CD14-positive monocyte (primary cell): ENCODE data around the gene PLSCR4. TPM values are rescaled to one million over a fixed set of nuclear protein-coding genes. Genes with fewer than 3 reads are reported as not detected.
"Not testable (repeated sequence)": the region's sequence is repeated elsewhere in the genome, so short reads cannot be mapped to it uniquely, and the experiment has no call there.

Source experiments
- DNase-seq, 3 donors: peaks; one replicate each; pipeline ENCODE4 v3.0.0-alpha.2; 2011 to 2022
- H2AFZ ChIP-seq: 2 replicates; pipeline ENCODE4 v1.6.0; 2012; ENCODE audit warnings: mild to moderate bottlenecking, low read depth, low read length, inconsistent platforms; ENCODE audit not compliant: insufficient read depth, poor library complexity, severe bottlenecking
- H3K27ac ChIP-seq, 2 donors: 1 replicate in 1 of 2; 2 replicates in 1 of 2; pipeline ENCODE4 v1.5.1; 2012 to 2013; ENCODE audit warnings: low read length in 2 of 2, control low read depth in 1 of 2, inconsistent platforms in 1 of 2, low read depth in 1 of 2, mild to moderate bottlenecking in 1 of 2
- H3K27me3 ChIP-seq, 2 donors: one replicate each; pipeline versions ENCODE4 v1.6.0 to v1.6.1; 2011 to 2013; ENCODE audit warnings: low read length in 2 of 2; ENCODE audit not compliant: control insufficient read depth in 2 of 2, insufficient read depth in 2 of 2
- H3K36me3 ChIP-seq, 2 donors: replicated peaks in 1 of 2; 1 replicate in 1 of 2; 2 replicates in 1 of 2; pipeline versions ENCODE4 v1.5.1 to v1.6.1; 2012 to 2013; ENCODE audit warnings: low read length in 2 of 2, control low read depth in 1 of 2, inconsistent platforms in 1 of 2, mild to moderate bottlenecking in 1 of 2; ENCODE audit not compliant: insufficient read depth in 2 of 2, control insufficient read depth in 1 of 2
- H3K4me1 ChIP-seq, 2 donors: 1 replicate in 1 of 2; 2 replicates in 1 of 2; pipeline versions ENCODE4 v1.5.1 to v1.6.1; 2012 to 2013; ENCODE audit warnings: low read length in 2 of 2, control low read depth in 1 of 2, inconsistent platforms in 1 of 2, mild to moderate bottlenecking in 1 of 2, moderate library complexity in 1 of 2; ENCODE audit not compliant: insufficient read depth in 2 of 2, control insufficient read depth in 1 of 2
- H3K4me2 ChIP-seq: replicated peaks from 2 replicates; pipeline ENCODE3; 2012; ENCODE audit warnings: low read length, moderate library complexity, mild to moderate bottlenecking; ENCODE audit not compliant: poor library complexity, severe bottlenecking; ENCODE audit errors: extremely low read depth
- H3K4me3 ChIP-seq, 3 experiments: fragments of 200-600 bp in 1 of 3; sonication (generic) in 1 of 3; replicated peaks in 1 of 3; 1 replicate in 2 of 3; 2 replicates in 1 of 3; pipeline ENCODE4 v1.5.1; 2011 to 2013; ENCODE audit warnings: low read length in 3 of 3, mild to moderate bottlenecking in 3 of 3, control low read depth in 2 of 3, low read depth in 2 of 3, inconsistent platforms in 1 of 3, moderate library complexity in 1 of 3
- H3K79me2 ChIP-seq: 2 replicates; pipeline ENCODE4 v1.6.0; 2012; ENCODE audit warnings: mild to moderate bottlenecking, control low read depth, inconsistent platforms, low read length, moderate library complexity; ENCODE audit not compliant: insufficient read depth
- H3K9ac ChIP-seq: 2 replicates; pipeline ENCODE4 v1.6.0; 2017; ENCODE audit warnings: low read length, mild to moderate bottlenecking; ENCODE audit not compliant: insufficient read depth, poor library complexity, severe bottlenecking
- H3K9me3 ChIP-seq, 2 donors: replicated peaks in 1 of 2; 1 replicate in 1 of 2; 2 replicates in 1 of 2; pipeline versions ENCODE4 v1.5.1 to v1.6.1; 2012 to 2013; ENCODE audit warnings: low read length in 2 of 2, control low read depth in 1 of 2; ENCODE audit not compliant: control insufficient read depth in 1 of 2, insufficient read depth in 1 of 2
- H4K20me1 ChIP-seq: 2 replicates; pipeline ENCODE4 v1.6.0; 2012; ENCODE audit warnings: mild to moderate bottlenecking, low read length, control low read depth, moderate library complexity; ENCODE audit not compliant: insufficient read depth
- H3K27ac Mint-ChIP-seq, 7 donors: one replicate each; pipeline ENCODE4 v1.8.0; 2020; ENCODE audit warnings: mild to moderate bottlenecking in 7 of 7, mixed read lengths in 7 of 7, moderate library complexity in 6 of 7, inconsistent platforms in 2 of 7
- H3K27me3 Mint-ChIP-seq, 3 donors: one replicate each; pipeline ENCODE4 v1.8.0; 2021 to 2022; ENCODE audit warnings: low read depth in 3 of 3, mild to moderate bottlenecking in 3 of 3, mixed read lengths in 3 of 3, moderate library complexity in 3 of 3, inconsistent platforms in 1 of 3
- H3K36me3 Mint-ChIP-seq, 2 donors: one replicate each; pipeline ENCODE4 v1.8.0; 2020; ENCODE audit warnings: mixed read lengths in 2 of 2, inconsistent platforms in 1 of 2, mild to moderate bottlenecking in 1 of 2
- H3K4me1 Mint-ChIP-seq: one replicate; pipeline ENCODE4 v1.8.0; 2020; ENCODE audit warnings: mild to moderate bottlenecking, mixed read lengths
- H3K4me3 Mint-ChIP-seq, 2 donors: one replicate each; pipeline ENCODE4 v1.8.0; 2020; ENCODE audit warnings: mild to moderate bottlenecking in 2 of 2, mixed read lengths in 2 of 2, moderate library complexity in 1 of 2
- H3K9me3 Mint-ChIP-seq, 7 donors: one replicate each; pipeline ENCODE4 v1.8.0; 2020 to 2022; ENCODE audit warnings: mixed read lengths in 7 of 7, mild to moderate bottlenecking in 6 of 7, moderate library complexity in 6 of 7, inconsistent platforms in 2 of 7
- CTCF ChIP-seq: fragments of 200-600 bp; IDR thresholded peaks from one replicate; pipeline ENCODE4 v1.8.0; 2022; ENCODE audit warnings: antibody characterized with exemption, mild to moderate bottlenecking
- WGBS: methylation state at CpG from one replicate; pipeline ENCODE4 v1.1.5; 2013; ENCODE audit warnings: missing lambda C conversion rate; ENCODE audit not compliant: insufficient coverage; 5-methylcytosine and 5-hydroxymethylcytosine counted together
- intact Hi-C, 2 donors: fragments of 100-400 bp; cut with micrococcal nuclease; formaldehyde crosslinking; loops; one replicate each; pipeline versions ENCODE4 v1.15.0 to v1.15.1; 2023
- polyA plus RNA-seq, 3 donors: library from polyadenylated mRNA; depleted of rRNA in 1 of 3; unstranded in 2 of 3; stranded (reverse) in 1 of 3; fragments of 300-500 nt in 2 of 3; fragments of >200 nt in 1 of 3; fragmentation: Illumina TruSeq in 2 of 3; gene quantifications; 1 replicate in 2 of 3; 2 replicates in 1 of 3; pipeline ENCODE4 v1.2.3, GENCODE V29; 2012 to 2021

The PLSCR4 gene
- polyA plus RNA-seq, 3 donors, result 0.05 TPM; not detected in 2

- H4K20me1 ChIP-seq, result no peaks in the 10 kb centered on the region
- no peaks in the 10 kb centered on the region for H3K36me3 ChIP-seq
- TF ChIP-seq CTCF, result no peak
- H3K9me3 Mint-ChIP-seq, result peaks cover 0 to 5% (median 3%) of the 10 kb centered on the region in 7 donors
- H3K9ac ChIP-seq, result no peak overlapping the region
- no peaks in the 10 kb centered on the region for H3K36me3 Mint-ChIP-seq
- intact Hi-C loops, result no loop called here
- H3K4me1 Mint-ChIP-seq, result no peaks in the 10 kb centered on the region
- WGBS, result 97% methylated on average over 3 of the region's 3 CpGs
- H2AFZ ChIP-seq, result no peak overlapping the region
- no peak overlapping the region for H3K27ac Mint-ChIP-seq
- H3K9me3 ChIP-seq, result no peaks in the 10 kb centered on the region
- no peaks in the 10 kb centered on the region for H3K27me3 ChIP-seq
- H3K27ac ChIP-seq, result no peak overlapping the region
- no peaks in the 10 kb centered on the region for H3K4me1 ChIP-seq
- no peak overlapping the region for H3K4me3 ChIP-seq
- DNase-seq, result no peak
- H3K4me3 Mint-ChIP-seq, result no peak overlapping the region
- H3K27me3 Mint-ChIP-seq, result peaks cover 0 to 7% (median under 1%) of the 10 kb centered on the region in 3 donors
- H3K4me2 ChIP-seq, result no peak overlapping the region
- no peaks in the 10 kb centered on the region for H3K79me2 ChIP-seq
These were observed 6.1 kb upstream of the PLSCR4 start for GRCh38 chr3:146256851-146257486.

- H3K4me3 ChIP-seq, H2AFZ ChIP-seq, H3K27me3 ChIP-seq, H3K27ac ChIP-seq, H3K27ac Mint-ChIP-seq, H3K9ac ChIP-seq, H3K9me3 Mint-ChIP-seq, H3K36me3 ChIP-seq, H3K4me2 ChIP-seq, H3K9me3 ChIP-seq, H4K20me1 ChIP-seq, intact Hi-C loops, H3K79me2 ChIP-seq, H3K4me3 Mint-ChIP-seq, H3K36me3 Mint-ChIP-seq, DNase-seq: not testable (repeated sequence)
- H3K27me3 Mint-ChIP-seq, result peaks cover 8 to 19% (median 17%) of the 10 kb centered on the region in 3 donors
- H3K4me1 ChIP-seq, result peaks cover 6 to 14% of the 10 kb centered on the region in 2 donors
- H3K4me1 Mint-ChIP-seq, result peaks cover 11% of the 10 kb centered on the region
- 100% methylated on average over 4 of the region's 10 CpGs for WGBS
These were observed 1.5 kb upstream of the PLSCR4 start for GRCh38 chr3:146252445-146252844.
